Caco-2 (cell line): Measurements from ENCODE around the gene ADGRG7. TPM values are rescaled to one million over a fixed set of nuclear protein-coding genes. Genes with fewer than 3 reads are reported as not detected.

Experiments used
- BruUV-seq: library from RNA; stranded (reverse); fragments of 400-500 nt; replicated peaks from 2 replicates; lab custom pipeline; 2021; lab: Mats Ljungman, UMichigan
- CTCF ChIA-PET: fragments of 300-600 bp; sonication (Branson Sonifier 250); formaldehyde crosslinking; loops from one replicate; lab custom pipeline; 2022; ENCODE audit warnings: antibody characterized with exemption; lab: Charles Lee
- POLR2A ChIA-PET: fragments of 300-600 bp; sonication (Branson Sonifier 250); formaldehyde crosslinking; loops from one replicate; lab custom pipeline; 2022; ENCODE audit warnings: antibody characterized with exemption; lab: Charles Lee
- DNase-seq, 2 experiments: peaks; one replicate each; pipeline versions ENCODE4 v3.0.0 to v3.0.0-alpha.2; 2020 to 2022
- H3K27me3 ChIP-seq: replicated peaks from 2 replicates; pipeline ENCODE4 v1.6.0; 2011; ENCODE audit warnings: low read length; ENCODE audit not compliant: control insufficient read depth, insufficient read depth
- H3K36me3 ChIP-seq: 2 replicates; pipeline ENCODE4 v1.5.1; 2011; ENCODE audit warnings: low read length; ENCODE audit not compliant: control insufficient read depth, insufficient read depth
- H3K4me1 ChIP-seq: fragments of 250-450 bp; sonication (Bioruptor Pico); 2 replicates; pipeline ENCODE4 v1.5.1; 2020; ENCODE audit warnings: mild to moderate bottlenecking
- H3K4me3 ChIP-seq: 2 replicates; pipeline ENCODE4 v1.5.1; 2011; ENCODE audit warnings: low read depth, mild to moderate bottlenecking, control low read depth, low read length
- H3K9me3 ChIP-seq: fragments of 250-450 bp; sonication (Bioruptor Pico); 2 replicates; pipeline ENCODE4 v1.5.1; 2020; ENCODE audit warnings: mild to moderate bottlenecking, moderate library complexity
- H3K27ac Mint-ChIP-seq: one replicate; pipeline ENCODE4 v1.8.0; 2022; ENCODE audit warnings: mixed read lengths; ENCODE audit not compliant: unreplicated experiment
- H3K27me3 Mint-ChIP-seq: one replicate; pipeline ENCODE4 v1.8.0; 2022; ENCODE audit warnings: mixed read lengths; ENCODE audit not compliant: insufficient read depth, unreplicated experiment
- H3K36me3 Mint-ChIP-seq: one replicate; pipeline ENCODE4 v1.8.0; 2022; ENCODE audit warnings: mild to moderate bottlenecking, mixed read lengths; ENCODE audit not compliant: insufficient read depth, unreplicated experiment
- H3K4me1 Mint-ChIP-seq: one replicate; pipeline ENCODE4 v1.8.0; 2022; ENCODE audit warnings: low read depth, mixed read lengths; ENCODE audit not compliant: unreplicated experiment
- H3K4me3 Mint-ChIP-seq: one replicate; pipeline ENCODE4 v1.8.0; 2022; ENCODE audit warnings: mild to moderate bottlenecking, moderate library complexity, mixed read lengths; ENCODE audit not compliant: unreplicated experiment
- H3K9me3 Mint-ChIP-seq: one replicate; pipeline ENCODE4 v1.8.0; 2022; ENCODE audit warnings: mixed read lengths; ENCODE audit not compliant: unreplicated experiment
- intact Hi-C: fragments of 100-400 bp; cut with micrococcal nuclease; formaldehyde crosslinking; loops from one replicate; pipeline ENCODE4 v1.10.0; 2022; ENCODE audit not compliant: unreplicated experiment
- total RNA-seq: library from RNA; stranded (reverse); gene quantifications from 2 replicates; pipeline ENCODE4 v1.2.3, GENCODE V29; 2022
- TF ChIP-seq, protein P1 (sequence below), 2 experiments: fragments of 200-600 bp in 1 of 2; IDR thresholded peaks; 1 replicate in 1 of 2; 2 replicates in 1 of 2; pipeline versions ENCODE4 v1.5.1 to v1.8.0; 2011 to 2022; ENCODE audit warnings: antibody characterized with exemption in 1 of 2, control low read depth in 1 of 2, inconsistent platforms in 1 of 2, low read depth in 1 of 2, low read length in 1 of 2, mild to moderate bottlenecking in 1 of 2, moderate library complexity in 1 of 2; ENCODE audit not compliant: insufficient read depth in 1 of 2, severe bottlenecking in 1 of 2, unreplicated experiment in 1 of 2

ADGRG7 gene
- total RNA-seq, 1 experiment from 2014 or later = 4.2 TPM

DNA sequence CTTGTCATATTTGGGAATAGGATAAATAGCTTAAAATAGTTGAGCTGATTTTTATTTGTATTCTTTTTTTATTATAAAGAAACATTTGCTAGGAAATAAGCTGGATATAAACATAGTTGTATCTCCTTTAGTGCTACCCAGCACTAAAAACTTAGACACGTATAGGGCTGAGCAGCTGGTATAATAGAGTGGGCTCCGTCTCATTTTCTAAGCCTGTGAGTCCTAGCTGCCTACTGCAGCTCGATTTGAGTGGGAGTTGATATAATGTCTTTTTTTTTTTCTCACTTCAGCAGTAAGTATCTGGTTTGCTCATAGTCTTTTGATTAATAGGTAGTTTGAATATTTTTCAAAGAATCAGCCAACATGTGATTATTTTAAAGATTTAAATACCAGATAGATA is 134.1 kb downstream of the ADGRG7 start:
- CTCF ChIA-PET = no interaction called here
- Histone ChIP-seq H3K4me3 (no peak overlapping the region), H3K4me1 (no peaks in the 10 kb centered on the region), H3K36me3 (no peaks in the 10 kb centered on the region; the same call in 1 of the 2 replicates), H3K9me3 (no peaks in the 10 kb centered on the region), H3K27me3 (no peaks in the 10 kb centered on the region)
- H3K9me3 Mint-ChIP-seq = no peaks in the 10 kb centered on the region
- intact Hi-C loops = loop anchor here (10.0 kb wide), 1 partner anchor 631 kb away; no protein-coding TSS in a partner anchor
- peaks cover 46% of the 10 kb centered on the region for H3K36me3 Mint-ChIP-seq
- no peaks in the 10 kb centered on the region for H3K27me3 Mint-ChIP-seq
- no peak overlapping the region for H3K27ac Mint-ChIP-seq
- no peak for DNase-seq
- H3K4me3 Mint-ChIP-seq = no peak overlapping the region
- no TSS peak for BruUV-seq
- POLR2A ChIA-PET = interaction anchor here (0.6 kb wide), 1 partner anchor 250 kb away, joined by 4 read pairs; no protein-coding TSS in a partner anchor
- H3K4me1 Mint-ChIP-seq = no peaks in the 10 kb centered on the region
- TF ChIP-seq, protein P1, sequence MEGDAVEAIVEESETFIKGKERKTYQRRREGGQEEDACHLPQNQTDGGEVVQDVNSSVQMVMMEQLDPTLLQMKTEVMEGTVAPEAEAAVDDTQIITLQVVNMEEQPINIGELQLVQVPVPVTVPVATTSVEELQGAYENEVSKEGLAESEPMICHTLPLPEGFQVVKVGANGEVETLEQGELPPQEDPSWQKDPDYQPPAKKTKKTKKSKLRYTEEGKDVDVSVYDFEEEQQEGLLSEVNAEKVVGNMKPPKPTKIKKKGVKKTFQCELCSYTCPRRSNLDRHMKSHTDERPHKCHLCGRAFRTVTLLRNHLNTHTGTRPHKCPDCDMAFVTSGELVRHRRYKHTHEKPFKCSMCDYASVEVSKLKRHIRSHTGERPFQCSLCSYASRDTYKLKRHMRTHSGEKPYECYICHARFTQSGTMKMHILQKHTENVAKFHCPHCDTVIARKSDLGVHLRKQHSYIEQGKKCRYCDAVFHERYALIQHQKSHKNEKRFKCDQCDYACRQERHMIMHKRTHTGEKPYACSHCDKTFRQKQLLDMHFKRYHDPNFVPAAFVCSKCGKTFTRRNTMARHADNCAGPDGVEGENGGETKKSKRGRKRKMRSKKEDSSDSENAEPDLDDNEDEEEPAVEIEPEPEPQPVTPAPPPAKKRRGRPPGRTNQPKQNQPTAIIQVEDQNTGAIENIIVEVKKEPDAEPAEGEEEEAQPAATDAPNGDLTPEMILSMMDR (IDR thresholded peaks at IDR 0.05; ENCODE audit: insufficient read depth in 1 of 2, low read depth in 1 of 2, low read length in 1 of 2, severe bottlenecking in 1 of 2, unreplicated experiment in 1 of 2) = no peak

DNA sequence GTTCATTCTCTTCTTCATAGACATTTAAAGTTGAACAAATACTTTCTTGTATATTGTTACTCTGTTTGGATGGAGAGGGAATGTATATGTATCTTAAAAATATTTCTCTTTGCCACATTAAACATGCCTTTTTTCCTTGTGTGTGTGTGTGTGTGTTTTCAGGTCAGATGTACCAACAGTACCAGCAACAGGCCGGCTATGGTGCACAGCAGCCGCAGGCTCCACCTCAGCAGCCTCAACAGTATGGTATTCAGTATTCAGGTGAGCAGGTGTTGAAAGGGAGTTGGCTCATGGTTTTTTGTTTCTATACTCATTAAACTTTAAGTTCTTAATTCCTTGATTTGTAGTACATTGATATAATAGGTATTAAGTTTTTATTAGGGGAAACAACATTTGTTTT is 135.3 kb downstream of the ADGRG7 start:
- Mint-ChIP-seq H3K27me3 (no peaks in the 10 kb centered on the region), H3K9me3 (no peaks in the 10 kb centered on the region), H3K27ac (no peak overlapping the region), H3K4me3 (no peak overlapping the region), H3K4me1 (no peaks in the 10 kb centered on the region), H3K36me3 (peaks cover 53% of the 10 kb centered on the region)
- intact Hi-C loops = loop anchor here (10.0 kb wide), 1 partner anchor 630 kb away; no protein-coding TSS in a partner anchor
- ChIA-PET POLR2A (no interaction called here), CTCF (no interaction called here)
- DNase-seq = no peak
- TF ChIP-seq, protein P1 (IDR thresholded peaks at IDR 0.05; ENCODE audit: insufficient read depth in 1 of 2, low read depth in 1 of 2, low read length in 1 of 2, severe bottlenecking in 1 of 2, unreplicated experiment in 1 of 2) = no peak
- no TSS peak for BruUV-seq
- H3K4me3 ChIP-seq = no peak overlapping the region
- H3K4me1 ChIP-seq = no peaks in the 10 kb centered on the region
- no peaks in the 10 kb centered on the region; the same call in 1 of the 2 replicates for H3K36me3 ChIP-seq
- no peaks in the 10 kb centered on the region for H3K27me3 ChIP-seq
- no peaks in the 10 kb centered on the region for H3K9me3 ChIP-seq

Other genes with a start within 250 kb of the ADGRG7 start
- gene TOMM70, start 208.5 kb upstream of the ADGRG7 start, total RNA-seq = 50.7 and 53.3 TPM in 2 replicates
- 2.4 and 3.3 TPM in 2 replicates for gene LNP1, start 208.1 kb upstream of the ADGRG7 start, total RNA-seq
- 4.3 and 5.6 TPM in 2 replicates for gene TMEM45A, start 117.0 kb upstream of the ADGRG7 start, total RNA-seq
- gene TFG, start 99.9 kb downstream of the ADGRG7 start, total RNA-seq = 128 and 138 TPM in 2 replicates